Adrenal gland (tissue), 12 donors: ENCODE results near the gene CEP72. TPM values are rescaled to one million over a fixed set of nuclear protein-coding genes. Genes with fewer than 3 reads are reported as not detected.
"Not testable (repeated sequence)": the region's sequence is repeated elsewhere in the genome, so short reads cannot be mapped to it uniquely, and the experiment has no call there.

Experiments used
- DNase-seq, 7 donors: peaks; one replicate each; pipeline ENCODE4 v3.0.0-alpha.2; 2019 to 2020
- H3K27ac ChIP-seq, 5 donors: fragments of 200-600 bp; sonication (generic) in 4 of 5; 1 replicate in 3 of 5; 2 replicates in 2 of 5; pipeline versions ENCODE4 v1.5.1 to v1.8.0; 2016 to 2020; ENCODE audit warnings: mild to moderate bottlenecking in 1 of 5
- H3K27me3 ChIP-seq: fragments of 200-600 bp; 2 replicates; pipeline ENCODE4 v1.8.0; 2021
- H3K36me3 ChIP-seq, 2 donors: fragments of 200-600 bp; replicated peaks in 1 of 2; 1 replicate in 1 of 2; 2 replicates in 1 of 2; pipeline versions ENCODE4 v1.5.1 to v1.8.0; 2018 to 2022
- H3K4me1 ChIP-seq, 2 donors: fragments of 200-600 bp; replicated peaks in 1 of 2; 1 replicate in 1 of 2; 2 replicates in 1 of 2; pipeline versions ENCODE4 v1.5.1 to v1.8.0; 2018 to 2021
- H3K4me3 ChIP-seq, 4 donors: fragments of 200-600 bp; sonication (generic) in 3 of 4; one replicate each; pipeline ENCODE4 v1.5.1; 2016 to 2018
- H3K9me3 ChIP-seq, 3 donors: fragments of 200-600 bp; sonication (generic) in 1 of 3; replicated peaks in 1 of 3; 1 replicate in 2 of 3; 2 replicates in 1 of 3; pipeline versions ENCODE4 v1.5.1 to v1.8.0; 2016 to 2021
- POLR2A ChIP-seq, 2 donors: fragments of 450-650 bp; IDR thresholded peaks; one replicate each; pipeline ENCODE4 v1.6.1; 2017; ENCODE audit warnings: antibody characterized with exemption in 2 of 2, mild to moderate bottlenecking in 2 of 2, moderate library complexity in 1 of 2
- WGBS, 4 donors: extraction: QIAGEN DNeasy Blood & Tissue Kit in 2 of 4; methylation state at CpG; one replicate each; pipeline versions ENCODE4 v1.1.5 to v1.1.7; 2013 to 2017; 5-methylcytosine and 5-hydroxymethylcytosine counted together
- intact Hi-C, 2 donors: fragments of 100-400 bp; cut with DNase I; formaldehyde crosslinking; loops; one replicate each; pipeline versions ENCODE4 v1.14.1 to v1.15.0; 2022 to 2023
- polyA plus RNA-seq, 3 donors: library from polyadenylated mRNA; stranded (reverse); fragments of 200-250 nt in 2 of 3; fragments of 350-450 nt in 1 of 3; fragmentation: Illumina TruSeq in 1 of 3; extraction: RNeasy Lipid Tissue Mini Kit (QIAGEN cat#74804) in 1 of 3; gene quantifications; one replicate each; pipeline ENCODE4 v1.2.3, GENCODE V29; 2013 to 2014
- total RNA-seq, 9 donors: library from RNA; depleted of rRNA in 4 of 9; stranded (reverse); fragments of >200 nt in 4 of 9; fragments of 120-200 nt in 1 of 9; fragmentation: NEBNext Ultra II Directional in 1 of 9; extraction: Animal tissue kit (Norgen Biotek cat#: 25700) in 1 of 9; gene quantifications; one replicate each; pipeline versions ENCODE4 v1.1.0 to v1.2.4, GENCODE V29; 2013 to 2023
- TF ChIP-seq, protein P1 (sequence below), 6 experiments: fragments of 450-650 bp in 4 of 6; fragments of 200-600 bp in 2 of 6; sonication (generic) in 1 of 6; IDR thresholded peaks; 1 replicate in 5 of 6; 2 replicates in 1 of 6; pipeline versions ENCODE4 v1.5.1 to v1.8.0; 2016 to 2021; ENCODE audit warnings: antibody characterized with exemption in 6 of 6, mild to moderate bottlenecking in 2 of 6, moderate library complexity in 1 of 6
- donor health status: healthy with polysubstance abuse.
- donor health status: Bipolar disorder and iron deficiency.
- donor health status: DM: yes; HTN: yes; CAD: no.
- donor health status: DM: no; HTN: no; CAD: no.
- donor health status: DM: no; HTN: no; CAD: no.
- donor health status: DM: yes; HTN: yes; CAD: no.

Gene CEP72
- total and polyA plus RNA-seq, 12 donors: 0.36 to 7.8 (median 2.5) TPM

DNA sequence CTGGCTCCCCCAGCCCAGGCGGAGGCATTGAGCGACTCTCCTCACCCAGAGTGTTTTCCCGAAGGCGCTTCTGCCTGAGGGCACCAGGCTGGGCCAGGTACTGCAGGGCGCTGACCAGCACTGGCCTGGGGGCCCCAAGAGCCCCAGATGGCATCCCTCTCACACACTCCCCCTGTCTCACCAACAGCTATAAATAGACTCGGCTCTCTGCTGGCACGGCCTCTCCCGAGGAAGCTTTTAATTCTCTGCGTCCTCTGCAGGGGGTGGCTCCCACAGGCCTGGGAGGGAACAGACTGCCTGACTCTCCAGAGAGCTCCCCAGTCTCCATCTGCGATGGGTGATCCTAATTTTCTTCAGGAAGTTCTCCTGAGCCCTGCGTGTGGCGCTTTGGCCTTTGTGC lies 78.2 kb downstream of the CEP72 start:
- H3K27me3 ChIP-seq, H3K27ac ChIP-seq, intact Hi-C loops, H3K36me3 ChIP-seq, H3K4me1 ChIP-seq, H3K4me3 ChIP-seq, DNase-seq, H3K9me3 ChIP-seq: not testable (repeated sequence)
- WGBS, 4 donors: no CpG with 5 or more reads among the region's 12 CpGs

DNA sequence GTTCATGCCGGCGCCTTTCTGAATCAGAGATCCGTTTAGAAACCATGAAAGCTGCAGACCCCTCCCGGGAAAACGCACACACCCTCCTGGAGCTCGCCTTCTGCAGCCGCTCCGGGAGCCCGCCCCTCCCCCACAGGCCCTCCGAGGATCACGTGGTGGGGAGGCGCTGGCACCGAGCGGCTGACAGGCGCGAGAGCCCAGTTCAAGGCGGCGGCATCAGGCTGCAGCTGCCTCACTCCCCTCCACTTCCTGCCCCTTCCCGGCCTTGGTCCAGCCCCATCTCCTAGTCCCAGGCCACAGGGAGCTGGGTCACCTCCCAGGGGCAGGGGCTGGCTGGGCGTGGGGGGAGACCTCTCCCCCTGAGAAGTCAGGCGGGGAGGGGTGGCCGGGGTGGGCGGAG lies 78.9 kb downstream of the CEP72 start:
- DNase-seq, H3K27ac ChIP-seq, H3K9me3 ChIP-seq, H3K27me3 ChIP-seq, H3K4me1 ChIP-seq, intact Hi-C loops, H3K36me3 ChIP-seq, H3K4me3 ChIP-seq: not testable (repeated sequence)
- no CpG with 5 or more reads among the region's 23 CpGs for WGBS, 4 donors

DNA sequence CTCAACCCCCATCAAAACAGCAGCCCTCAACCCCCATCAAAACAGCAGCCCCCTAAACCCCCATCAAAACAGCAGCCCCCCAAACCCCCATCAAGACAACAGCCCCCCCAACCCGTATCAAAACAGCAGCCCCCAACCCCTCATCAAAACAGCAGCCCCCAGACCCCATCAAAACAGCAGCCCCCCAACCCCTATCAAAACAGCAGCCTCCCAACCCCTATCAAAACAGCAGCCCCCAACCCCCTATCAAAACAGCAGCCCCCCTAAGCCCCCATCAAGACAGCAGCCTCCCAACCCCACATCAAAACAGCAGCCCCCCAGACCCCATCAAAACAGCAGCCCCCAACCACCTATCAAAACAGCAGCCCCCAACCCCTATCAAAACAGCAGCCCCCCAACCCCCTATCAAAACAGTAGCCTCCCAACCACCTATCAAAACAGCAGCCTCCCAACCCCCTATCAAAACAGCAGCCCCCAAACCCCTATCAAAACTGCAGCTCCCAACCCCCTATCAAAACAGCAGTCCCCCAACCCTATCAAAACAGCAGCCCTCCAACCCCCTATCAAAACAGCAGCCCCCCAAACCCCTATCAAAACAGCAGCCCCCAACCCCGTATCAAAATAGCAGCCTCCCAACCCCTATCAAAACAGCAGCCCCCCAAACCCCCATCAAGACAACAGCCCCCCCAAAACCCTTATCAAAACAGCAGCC lies 79.8 kb downstream of the CEP72 start:
- peaks cover 0 to 4% of the 10 kb centered on the region in 2 donors for H3K4me1 ChIP-seq
- TF ChIP-seq, protein P1, sequence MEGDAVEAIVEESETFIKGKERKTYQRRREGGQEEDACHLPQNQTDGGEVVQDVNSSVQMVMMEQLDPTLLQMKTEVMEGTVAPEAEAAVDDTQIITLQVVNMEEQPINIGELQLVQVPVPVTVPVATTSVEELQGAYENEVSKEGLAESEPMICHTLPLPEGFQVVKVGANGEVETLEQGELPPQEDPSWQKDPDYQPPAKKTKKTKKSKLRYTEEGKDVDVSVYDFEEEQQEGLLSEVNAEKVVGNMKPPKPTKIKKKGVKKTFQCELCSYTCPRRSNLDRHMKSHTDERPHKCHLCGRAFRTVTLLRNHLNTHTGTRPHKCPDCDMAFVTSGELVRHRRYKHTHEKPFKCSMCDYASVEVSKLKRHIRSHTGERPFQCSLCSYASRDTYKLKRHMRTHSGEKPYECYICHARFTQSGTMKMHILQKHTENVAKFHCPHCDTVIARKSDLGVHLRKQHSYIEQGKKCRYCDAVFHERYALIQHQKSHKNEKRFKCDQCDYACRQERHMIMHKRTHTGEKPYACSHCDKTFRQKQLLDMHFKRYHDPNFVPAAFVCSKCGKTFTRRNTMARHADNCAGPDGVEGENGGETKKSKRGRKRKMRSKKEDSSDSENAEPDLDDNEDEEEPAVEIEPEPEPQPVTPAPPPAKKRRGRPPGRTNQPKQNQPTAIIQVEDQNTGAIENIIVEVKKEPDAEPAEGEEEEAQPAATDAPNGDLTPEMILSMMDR (IDR thresholded peaks at IDR 0.05): no peak
- TF ChIP-seq POLR2A (IDR thresholded peaks at IDR 0.05): no peak
- peak overlapping the region in 1 of 4 donors; percentile 88 for H3K4me3 ChIP-seq
- no peaks in the 10 kb centered on the region for H3K9me3 ChIP-seq
- 23 to 33% (median 27%) methylated on average over 1 to 2 of the region's 2 CpGs for WGBS, 4 donors
- H3K27me3 ChIP-seq: no peaks in the 10 kb centered on the region
- DNase-seq: no peak
- intact Hi-C loops: no loop called here
- no peak overlapping the region for H3K27ac ChIP-seq
- H3K36me3 ChIP-seq: no peaks in the 10 kb centered on the region

DNA sequence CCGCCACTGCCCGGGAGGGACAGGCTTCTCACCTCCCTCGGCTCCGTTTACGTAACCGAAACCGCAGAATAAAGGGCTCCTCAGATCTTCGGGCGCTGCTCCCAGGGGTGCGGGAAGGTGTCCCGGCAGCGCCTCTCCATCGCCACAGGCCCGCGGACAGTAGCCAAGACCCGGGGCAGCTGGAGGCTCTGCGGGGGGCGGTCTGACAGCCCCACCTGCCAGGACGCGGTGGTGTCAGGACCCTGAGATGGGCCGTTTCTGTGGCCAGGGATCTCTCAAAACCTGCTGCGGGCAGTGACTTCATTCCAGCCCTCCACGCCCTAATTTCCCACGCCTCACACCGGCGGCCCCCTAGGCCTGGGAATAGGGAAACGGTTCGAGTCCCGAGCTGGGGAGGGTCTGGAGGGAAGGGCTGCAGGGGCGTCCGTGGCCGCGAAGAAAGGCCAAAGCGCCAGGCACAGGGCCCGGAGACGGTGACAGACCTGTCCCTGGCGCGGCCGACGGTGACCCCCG lies 80.4 kb downstream of the CEP72 start:
- H3K27me3 ChIP-seq, H3K4me1 ChIP-seq, H3K9me3 ChIP-seq, intact Hi-C loops, H3K36me3 ChIP-seq, DNase-seq: not testable (repeated sequence)
- 0 to 1% (median 1%) methylated on average over 12 to 39 of the region's 41 CpGs for WGBS, 4 donors
- Histone ChIP-seq H3K27ac (peak overlapping the region in 1 of 5 donors; percentile 30), H3K4me3 (peak overlapping the region in 1 of 4 donors; percentile 88)

DNA sequence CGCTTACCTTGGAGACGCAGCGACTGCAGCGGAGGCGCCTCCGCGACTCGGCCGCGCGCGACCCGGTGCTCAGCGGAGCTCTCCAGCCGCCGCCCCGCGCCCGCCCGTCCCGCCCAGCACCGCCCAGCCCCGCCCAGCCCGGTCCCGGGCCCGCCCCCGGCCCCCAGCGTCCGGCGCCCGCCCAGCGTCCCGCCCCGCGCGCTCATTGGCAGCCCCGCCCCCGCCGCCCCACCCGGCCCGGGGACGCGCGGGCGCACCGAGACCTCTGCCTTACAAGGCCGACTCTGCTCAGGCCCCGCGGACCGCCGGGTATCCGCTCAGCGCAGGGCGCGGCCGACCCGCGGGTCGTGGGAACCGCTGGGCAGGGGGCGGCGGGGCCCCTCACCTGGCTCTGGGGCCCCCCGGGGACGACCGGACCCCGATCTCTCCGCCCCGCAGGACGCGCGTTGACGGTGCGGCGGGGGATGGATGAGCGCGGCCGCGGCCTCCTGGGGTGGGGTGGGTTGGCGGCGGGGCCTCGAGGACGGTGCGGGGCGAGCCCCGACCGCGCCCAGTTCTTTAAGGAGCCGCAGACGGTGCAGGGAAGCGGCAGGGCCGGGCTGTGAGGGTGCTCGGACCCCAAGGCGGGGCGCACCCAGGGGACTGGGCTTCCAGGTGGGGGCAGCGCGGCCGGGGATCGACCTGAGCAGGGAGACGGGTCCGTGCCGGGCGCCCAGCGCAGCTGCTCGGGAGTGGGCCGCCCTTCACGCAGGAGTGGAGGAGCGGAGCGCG lies 81.3 kb downstream of the CEP72 start, which contains the start of gene TPPP:
TSS of gene TPPP (minus strand) at position 82 of the 771 bp plus-strand sequence. CDS start 15,292 bp downstream, outside the sequence.
- peak; percentile 82 to 94 (median 88) for DNase-seq
- Histone ChIP-seq H3K4me3 (peak within 1 kb of the TSS in 2 of 4 donors; percentile 32 to 88), H3K27ac (peak within 1 kb of the TSS in 1 of 5 donors; percentile 30)
- 1% methylated on average over 40 to 83 of the region's 109 CpGs; no CpG with 5 or more reads in 2 of the 4 donors for WGBS, 4 donors
- intact Hi-C loops, H3K4me1 ChIP-seq, H3K27me3 ChIP-seq, H3K9me3 ChIP-seq, H3K36me3 ChIP-seq: not testable (repeated sequence)
- peak in 1 of 2 donors; percentile 40 for TF ChIP-seq POLR2A (IDR thresholded peaks at IDR 0.05)

DNA sequence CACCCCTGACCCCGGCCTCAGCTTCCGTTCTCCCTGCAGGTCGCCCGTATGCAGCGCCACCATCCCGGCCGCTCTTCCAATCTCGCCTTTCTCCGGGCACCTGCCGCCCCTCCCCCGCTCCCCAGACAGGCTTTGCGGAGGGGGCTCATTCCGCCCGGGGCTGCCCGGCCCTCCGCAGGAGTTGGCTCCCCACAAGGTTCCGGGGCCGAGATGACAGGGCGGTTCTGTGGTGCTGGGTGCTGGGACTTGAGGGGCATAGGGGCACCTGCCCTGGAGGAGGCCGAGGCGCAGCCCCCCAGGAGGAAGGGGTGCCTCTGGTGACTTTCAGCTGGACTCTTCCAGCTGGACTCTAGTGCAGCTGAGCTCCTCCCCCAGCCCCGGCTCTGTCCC lies 81.9 kb downstream of the CEP72 start:
- H3K4me1 ChIP-seq, H3K27me3 ChIP-seq, intact Hi-C loops, H3K9me3 ChIP-seq, H3K36me3 ChIP-seq, H3K27ac ChIP-seq: not testable (repeated sequence)
- peak overlapping the region in 1 of 4 donors; percentile 88 for H3K4me3 ChIP-seq
- WGBS, 4 donors: 6 to 7% methylated on average over 12 to 13 of the region's 22 CpGs; no CpG with 5 or more reads in 2 of the 4 donors
- peak in 1 of 7 donors; percentile 38 for DNase-seq

DNA sequence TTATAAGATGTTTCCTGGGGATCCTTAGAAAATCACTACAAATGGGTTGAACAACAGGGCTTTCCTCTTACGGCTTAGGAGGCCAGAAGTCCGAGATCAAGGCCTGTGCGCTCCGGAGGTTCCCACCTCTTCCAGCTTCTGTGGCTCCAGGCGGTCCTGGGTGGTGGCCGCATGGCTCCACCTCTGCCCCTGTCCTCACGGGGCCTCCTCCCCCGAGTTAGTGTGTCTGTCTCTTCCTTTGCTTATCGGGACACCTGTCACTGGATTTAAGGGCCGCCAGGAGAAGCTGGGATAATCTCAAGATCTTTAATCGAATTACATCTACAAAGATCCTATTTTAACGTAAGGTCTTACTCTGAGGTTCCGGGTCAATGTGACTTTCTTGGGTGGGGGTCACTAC lies 83.3 kb downstream of the CEP72 start:
- WGBS, 4 donors: 90 to 96% methylated on average over 4 to 10 of the region's 13 CpGs; no CpG with 5 or more reads in 2 of the 4 donors
- H3K36me3 ChIP-seq, H3K4me1 ChIP-seq, H3K27ac ChIP-seq, H3K4me3 ChIP-seq, H3K27me3 ChIP-seq, DNase-seq, intact Hi-C loops: not testable (repeated sequence)
- peaks cover 0 to 12% (median 0%) of the 10 kb centered on the region in 3 donors for H3K9me3 ChIP-seq

DNA sequence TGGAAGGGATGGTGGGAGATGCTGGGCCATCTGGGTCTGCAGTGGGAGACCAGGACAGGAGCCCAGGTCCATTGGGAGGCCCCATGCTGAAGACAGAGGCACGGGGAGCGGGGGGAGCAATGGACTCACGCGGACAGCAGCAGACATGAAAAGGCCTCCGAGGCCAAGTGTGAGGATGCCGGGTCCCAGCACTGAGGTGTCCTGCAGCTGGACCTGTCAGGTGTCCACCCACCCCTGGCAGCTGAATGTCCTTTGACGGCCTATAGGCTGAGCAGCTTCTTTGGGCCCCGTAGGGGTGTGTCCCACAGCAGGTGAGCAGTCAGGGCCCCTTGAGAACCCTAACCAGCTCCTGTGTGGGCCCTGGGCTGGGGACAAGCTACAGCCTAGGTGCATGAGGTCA lies 84.1 kb downstream of the CEP72 start:
- H3K9me3 ChIP-seq: peaks cover 0 to 12% (median 0%) of the 10 kb centered on the region in 3 donors
- intact Hi-C loops, H3K27ac ChIP-seq, H3K27me3 ChIP-seq, DNase-seq, H3K4me1 ChIP-seq, H3K4me3 ChIP-seq, H3K36me3 ChIP-seq: not testable (repeated sequence)
- 75 to 90% (median 88%) methylated on average over 2 to 8 of the region's 8 CpGs for WGBS, 4 donors

DNA sequence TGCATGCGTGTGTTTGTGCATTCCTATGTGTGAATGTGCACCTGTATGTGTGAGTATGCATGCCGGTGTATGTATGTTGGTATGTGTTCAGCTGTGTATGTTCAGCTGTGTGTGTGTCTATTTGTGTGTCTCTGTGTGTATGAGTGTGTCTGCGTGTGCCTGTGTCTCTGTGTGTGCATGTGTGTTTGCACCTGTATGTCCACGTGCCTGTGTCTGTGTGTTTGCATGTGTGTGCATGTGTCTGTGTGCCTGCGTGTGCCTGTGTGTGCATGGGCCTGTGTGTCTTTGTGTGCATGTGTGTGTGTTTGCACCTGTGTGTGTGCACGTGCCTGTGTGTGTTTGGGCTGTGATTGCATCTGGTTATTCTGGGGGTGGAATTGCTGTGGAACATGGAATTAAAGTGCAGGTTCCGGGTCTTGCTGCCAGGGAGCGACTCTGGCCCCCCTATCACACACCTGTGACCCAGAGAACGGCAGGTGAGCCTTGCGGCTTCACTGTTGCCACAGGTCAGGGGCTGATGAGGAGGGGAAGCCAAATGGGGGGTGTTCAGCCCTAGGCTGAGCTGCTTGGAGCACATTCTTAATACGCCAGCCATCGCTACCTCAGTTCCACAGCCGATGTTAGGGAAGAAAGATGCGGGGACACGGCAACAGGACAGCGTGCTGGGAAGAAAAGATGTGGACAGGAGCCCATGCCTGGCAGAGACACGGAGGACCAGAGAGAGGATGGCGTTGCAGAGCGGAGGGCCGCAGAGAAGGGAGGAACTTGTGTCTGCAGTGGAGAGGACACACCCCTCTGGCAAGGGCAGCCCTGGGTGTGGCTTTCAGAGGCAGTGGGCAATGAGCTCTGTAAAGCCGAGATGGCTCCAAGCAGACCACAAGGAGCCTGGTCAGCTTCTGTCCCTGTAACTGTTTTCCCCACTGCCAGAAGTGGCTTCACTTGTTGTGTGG lies 84.9 kb downstream of the CEP72 start:
- peaks cover 0 to 12% (median 0%) of the 10 kb centered on the region in 3 donors for H3K9me3 ChIP-seq
- H3K4me3 ChIP-seq, H3K4me1 ChIP-seq, H3K27me3 ChIP-seq, intact Hi-C loops, DNase-seq, H3K27ac ChIP-seq, H3K36me3 ChIP-seq: not testable (repeated sequence)
- WGBS, 4 donors: 79 to 89% (median 82%) methylated on average over 13 to 19 of the region's 21 CpGs
